ENCODE data around the gene NOL9. TPM values are rescaled to one million over a fixed set of nuclear protein-coding genes. Genes with fewer than 3 reads are reported as not detected.

The NOL9 gene
- total RNA-seq, 1 donor from 2014 or later: 14.2 TPM

DNA sequence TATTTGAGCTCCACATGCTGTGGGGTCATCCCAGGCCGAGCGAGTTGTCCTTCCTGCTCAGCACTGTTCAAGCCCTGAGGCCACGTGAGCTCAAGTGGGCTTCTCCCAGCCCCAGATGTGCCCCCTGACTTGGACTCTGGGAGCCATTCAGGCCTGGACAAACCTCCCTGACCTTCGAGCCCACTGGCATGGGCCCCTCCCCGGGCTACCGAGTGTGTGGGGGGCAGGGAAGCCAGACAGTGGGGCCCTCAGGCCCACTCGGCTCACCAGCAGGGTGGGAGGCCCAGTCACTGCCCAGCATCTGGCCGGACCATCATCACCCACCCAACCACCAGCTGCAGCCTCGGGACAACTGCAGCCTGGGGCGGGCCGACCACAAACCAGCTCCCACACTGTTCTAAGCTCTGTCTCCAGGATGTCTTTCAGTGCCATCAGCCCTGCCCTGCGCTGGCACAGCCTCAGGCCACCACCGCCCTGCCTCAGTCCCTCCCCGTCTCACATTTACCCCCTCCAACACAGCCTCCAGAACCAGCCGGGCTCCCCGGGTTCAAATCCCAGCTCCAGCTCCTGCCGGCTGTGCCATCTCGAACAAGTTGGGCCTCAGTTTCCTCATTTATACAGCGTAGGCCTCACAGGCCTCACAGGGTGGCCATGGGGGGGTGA lies 41.9 kb downstream of the NOL9 start:
- TF ChIP-seq, protein P1, sequence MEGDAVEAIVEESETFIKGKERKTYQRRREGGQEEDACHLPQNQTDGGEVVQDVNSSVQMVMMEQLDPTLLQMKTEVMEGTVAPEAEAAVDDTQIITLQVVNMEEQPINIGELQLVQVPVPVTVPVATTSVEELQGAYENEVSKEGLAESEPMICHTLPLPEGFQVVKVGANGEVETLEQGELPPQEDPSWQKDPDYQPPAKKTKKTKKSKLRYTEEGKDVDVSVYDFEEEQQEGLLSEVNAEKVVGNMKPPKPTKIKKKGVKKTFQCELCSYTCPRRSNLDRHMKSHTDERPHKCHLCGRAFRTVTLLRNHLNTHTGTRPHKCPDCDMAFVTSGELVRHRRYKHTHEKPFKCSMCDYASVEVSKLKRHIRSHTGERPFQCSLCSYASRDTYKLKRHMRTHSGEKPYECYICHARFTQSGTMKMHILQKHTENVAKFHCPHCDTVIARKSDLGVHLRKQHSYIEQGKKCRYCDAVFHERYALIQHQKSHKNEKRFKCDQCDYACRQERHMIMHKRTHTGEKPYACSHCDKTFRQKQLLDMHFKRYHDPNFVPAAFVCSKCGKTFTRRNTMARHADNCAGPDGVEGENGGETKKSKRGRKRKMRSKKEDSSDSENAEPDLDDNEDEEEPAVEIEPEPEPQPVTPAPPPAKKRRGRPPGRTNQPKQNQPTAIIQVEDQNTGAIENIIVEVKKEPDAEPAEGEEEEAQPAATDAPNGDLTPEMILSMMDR (IDR thresholded peaks at IDR 0.05; ENCODE audit: insufficient read depth, low read length, severe bottlenecking): no peak

DNA sequence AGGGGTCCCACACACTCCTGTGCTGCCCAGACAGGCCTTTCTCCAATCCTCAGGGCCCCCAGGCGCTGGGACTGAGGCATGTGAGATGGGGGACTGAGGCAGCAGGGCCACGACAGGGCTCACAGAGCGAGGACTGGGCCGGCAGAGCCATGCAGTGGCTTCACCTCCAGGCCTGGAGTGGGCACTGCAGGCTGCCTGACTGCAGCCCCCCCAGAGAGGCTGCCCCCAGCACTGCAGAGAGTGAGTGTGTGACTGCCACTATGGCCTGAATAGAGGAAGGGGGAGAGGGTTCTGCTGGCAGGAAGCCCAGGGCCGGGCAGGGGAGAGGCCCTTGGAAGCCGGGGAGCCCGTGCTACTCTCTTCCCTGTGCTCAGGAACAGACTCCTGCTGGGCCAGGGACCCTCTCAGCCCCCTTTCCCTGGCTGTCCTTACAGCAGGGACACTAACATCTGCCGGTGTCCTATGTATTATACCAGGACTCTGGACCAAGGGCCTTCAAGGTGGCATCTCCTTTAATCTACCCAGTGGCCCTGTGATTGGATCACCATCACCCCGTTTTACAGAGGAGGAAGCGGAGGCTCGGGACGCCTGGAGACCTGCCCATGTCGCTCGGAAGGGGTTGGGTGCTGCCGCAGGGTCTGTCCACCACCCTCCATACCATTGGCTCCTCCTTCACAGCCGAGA lies 42.6 kb downstream of the NOL9 start:
- DNase-seq (ENCODE audit: low read depth): no peak
- FAIRE-seq: no peak
- Histone ChIP-seq H3K4me3 (ENCODE audit: low read depth, low read length) (no peak overlapping the region), H3K27me3 (ENCODE audit: control insufficient read depth, insufficient read depth, low read length) (peaks cover 2% of the 10 kb centered on the region), H3K36me3 (ENCODE audit: control insufficient read depth, insufficient read depth, low read length) (no peaks in the 10 kb centered on the region)
- TF ChIP-seq, protein P1 (IDR thresholded peaks at IDR 0.05; ENCODE audit: insufficient read depth, low read length, severe bottlenecking): no peak

More for the DNA sequence above, 41.9 kb downstream of the NOL9 start:
- H3K4me3 ChIP-seq (ENCODE audit: low read depth, low read length): no peak overlapping the region
- DNase-seq (ENCODE audit: low read depth) (no peak), FAIRE-seq (no peak)
- H3K27me3 ChIP-seq (ENCODE audit: control insufficient read depth, insufficient read depth, low read length): no peaks in the 10 kb centered on the region
- no peaks in the 10 kb centered on the region for H3K36me3 ChIP-seq (ENCODE audit: control insufficient read depth, insufficient read depth, low read length)

DNA sequence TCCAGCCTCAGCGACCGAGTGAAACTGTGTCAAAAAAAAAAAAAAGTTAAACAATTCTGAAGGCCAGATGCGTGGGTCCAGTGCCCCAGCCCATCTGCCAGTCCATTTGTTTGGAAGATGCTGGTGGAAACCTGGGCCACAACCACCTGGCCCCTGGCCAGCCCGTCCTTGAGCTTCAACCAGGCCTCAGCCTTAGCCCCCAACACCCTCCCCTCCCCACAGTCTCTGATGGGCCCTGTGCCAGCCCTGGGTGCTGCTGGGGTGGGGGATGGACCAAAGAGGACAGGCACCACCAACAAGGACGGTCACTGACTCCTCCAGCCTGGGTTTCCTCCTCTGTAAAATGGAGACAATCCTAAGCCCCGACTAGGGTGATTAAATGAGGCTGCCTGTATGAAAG lies 43.3 kb downstream of the NOL9 start:
- TF ChIP-seq, protein P1 (IDR thresholded peaks at IDR 0.05; ENCODE audit: insufficient read depth, low read length, severe bottlenecking): no peak
- Histone ChIP-seq H3K36me3 (ENCODE audit: control insufficient read depth, insufficient read depth, low read length) (no peaks in the 10 kb centered on the region), H3K4me3 (ENCODE audit: low read depth, low read length) (no peak overlapping the region), H3K27me3 (ENCODE audit: control insufficient read depth, insufficient read depth, low read length) (peaks cover 2% of the 10 kb centered on the region)
- FAIRE-seq: no peak
- no peak for DNase-seq (ENCODE audit: low read depth)

DNA sequence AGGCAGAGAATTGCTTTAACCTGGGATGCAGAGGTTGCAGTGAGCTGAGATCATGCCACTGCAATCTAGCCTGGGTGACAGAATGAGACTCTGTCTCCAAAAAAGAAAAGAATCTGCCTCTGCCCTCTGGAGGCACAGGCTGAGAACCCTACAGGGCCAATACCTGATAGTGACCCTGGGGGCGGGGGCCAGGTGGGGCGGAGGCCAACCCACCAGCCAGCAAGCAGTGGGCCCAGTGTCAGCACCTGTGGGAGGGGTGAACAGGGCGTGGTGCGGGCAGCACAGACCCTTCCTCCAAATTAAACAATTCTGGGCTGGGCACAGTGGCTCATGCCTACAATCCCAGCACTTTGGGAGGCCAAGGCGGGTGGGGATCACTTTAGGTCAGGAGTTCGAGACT lies 43.8 kb downstream of the NOL9 start:
- TF ChIP-seq, protein P1 (IDR thresholded peaks at IDR 0.05; ENCODE audit: insufficient read depth, low read length, severe bottlenecking): no peak
- H3K27me3 ChIP-seq (ENCODE audit: control insufficient read depth, insufficient read depth, low read length): peaks cover 2% of the 10 kb centered on the region
- no peak for FAIRE-seq
- no peak for DNase-seq (ENCODE audit: low read depth)
- H3K36me3 ChIP-seq (ENCODE audit: control insufficient read depth, insufficient read depth, low read length): no peaks in the 10 kb centered on the region
- no peak overlapping the region for H3K4me3 ChIP-seq (ENCODE audit: low read depth, low read length)

DNA sequence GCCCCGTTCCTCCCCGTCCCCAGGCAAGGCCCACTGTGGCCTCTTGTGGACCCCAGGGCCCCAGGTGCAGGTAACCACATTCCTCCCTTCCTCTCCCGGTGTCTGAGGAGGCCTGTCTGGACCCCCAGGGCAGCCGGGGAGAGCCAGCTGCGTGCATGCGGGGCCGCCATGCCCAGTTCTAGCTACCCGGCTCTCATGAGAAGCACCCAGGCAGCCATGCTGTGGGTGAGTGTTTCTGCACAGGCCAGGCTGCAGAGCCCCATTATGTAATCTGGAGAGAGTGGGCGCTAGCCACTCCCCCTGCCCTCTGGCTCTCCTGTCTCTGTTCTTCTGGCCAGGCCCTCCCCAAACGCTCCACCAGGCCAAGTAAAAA lies 44.4 kb downstream of the NOL9 start:
- Histone ChIP-seq H3K27me3 (ENCODE audit: control insufficient read depth, insufficient read depth, low read length) (peaks cover 2% of the 10 kb centered on the region), H3K4me3 (ENCODE audit: low read depth, low read length) (no peak overlapping the region), H3K36me3 (ENCODE audit: control insufficient read depth, insufficient read depth, low read length) (no peaks in the 10 kb centered on the region)
- no peak for FAIRE-seq
- TF ChIP-seq, protein P1 (IDR thresholded peaks at IDR 0.05; ENCODE audit: insufficient read depth, low read length, severe bottlenecking): no peak
- DNase-seq (ENCODE audit: low read depth): no peak

Measured in bronchial epithelial cell (primary cell).